ENCODE data around the gene FOXRED2.
"Not testable (repeated sequence)": the region's sequence is repeated elsewhere in the genome, so short reads cannot be mapped to it uniquely, and the experiment has no call there.

The FOXRED2 gene

GRCh38 chr22:36541831-36542411, 35.1 kb upstream of the FOXRED2 start:
- H3K4me2 ChIP-seq = no peak overlapping the region
- no peak overlapping the region for H3K27ac ChIP-seq

DNA sequence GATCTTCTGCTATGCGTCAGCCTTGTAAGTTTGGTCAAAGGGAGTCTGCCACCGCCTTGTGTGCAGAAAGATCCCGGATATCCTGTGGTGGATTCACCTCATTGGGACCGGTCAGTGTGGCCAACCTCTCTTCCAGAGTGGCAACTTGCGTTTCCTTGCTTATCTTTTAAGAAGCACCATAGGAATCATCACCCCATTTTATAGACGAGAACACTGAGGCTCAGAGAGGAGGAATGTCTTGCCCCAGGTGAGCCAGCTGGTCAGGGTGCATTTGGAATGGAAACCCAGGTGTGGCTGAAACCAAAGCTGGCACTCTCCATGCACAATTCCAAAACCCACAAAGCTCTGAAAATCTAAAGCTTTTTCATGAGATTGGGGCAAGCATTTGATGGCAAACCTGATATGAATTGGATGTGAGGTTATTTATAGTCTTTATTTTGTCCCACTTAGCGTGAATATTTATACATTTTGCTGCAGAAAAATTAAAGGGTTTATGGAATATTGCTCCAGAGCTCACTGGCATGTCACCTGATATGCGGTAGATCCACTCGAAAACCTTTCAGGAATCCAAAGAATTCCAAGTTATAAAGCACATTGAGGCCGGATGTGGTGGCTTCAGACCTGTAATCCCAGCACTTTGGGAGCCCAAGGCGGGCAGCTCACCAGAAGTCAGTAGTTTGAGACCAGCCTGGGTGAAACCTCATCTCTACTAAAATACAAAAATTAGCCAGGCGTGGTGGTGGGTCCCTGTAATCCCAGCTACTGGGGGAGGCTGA, 34.2 kb upstream of the FOXRED2 start:
- TF ChIP-seq Cebpa-rat (IDR thresholded peaks at IDR 0.05) = no peak
- no peak overlapping the region for H3K4me2 ChIP-seq
- no peak overlapping the region for H3K9ac ChIP-seq

More at GRCh38 chr22:36541831-36542411, 35.1 kb upstream of the FOXRED2 start:
- Histone ChIP-seq H3K27me3 (no peaks in the 10 kb centered on the region), H3K36me3 (no peaks in the 10 kb centered on the region), H3K4me1 (peaks cover 7% of the 10 kb centered on the region; the same call in 1 of the 2 replicates), H3K9ac (no peak overlapping the region), H3K4me3 (no peak overlapping the region), H3K9me3 (no peaks in the 10 kb centered on the region), H4K20me1 (no peaks in the 10 kb centered on the region)
- no peak for TF ChIP-seq Cebpa-rat (IDR thresholded peaks at IDR 0.05)

GRCh38 chr22:36538529-36538928, 31.7 kb upstream of the FOXRED2 start:
- no peak overlapping the region for H3K4me2 ChIP-seq
- no peak overlapping the region for H3K4me3 ChIP-seq
- TF ChIP-seq Cebpa-rat (IDR thresholded peaks at IDR 0.05) = no peak
- H3K27ac ChIP-seq = no peak overlapping the region
- H4K20me1 ChIP-seq = no peaks in the 10 kb centered on the region
- 0 out of 2 replicates have a peak, but pooled peaks cover 7% of the 10 kb centered on the region for H3K9me3 ChIP-seq
- H3K9ac ChIP-seq = no peak overlapping the region
- no peaks in the 10 kb centered on the region for H3K27me3 ChIP-seq
- H3K36me3 ChIP-seq = no peaks in the 10 kb centered on the region
- no peaks in the 10 kb centered on the region for H3K4me1 ChIP-seq

More for the DNA sequence above, 34.2 kb upstream of the FOXRED2 start:
- H4K20me1 ChIP-seq = no peaks in the 10 kb centered on the region
- H3K4me1 ChIP-seq = peaks cover 5% of the 10 kb centered on the region; the same call in 1 of the 2 replicates
- no peaks in the 10 kb centered on the region for H3K9me3 ChIP-seq
- H3K36me3 ChIP-seq = no peaks in the 10 kb centered on the region
- no peaks in the 10 kb centered on the region for H3K27me3 ChIP-seq
- no peak overlapping the region for H3K27ac ChIP-seq
- H3K4me3 ChIP-seq = no peak overlapping the region

- H3K27ac ChIP-seq = no peak overlapping the region
- H3K36me3 ChIP-seq = no peaks in the 10 kb centered on the region
- H3K9me3 ChIP-seq = 0 out of 2 replicates have a peak, but pooled peaks cover 7% of the 10 kb centered on the region
- no peak overlapping the region for H3K4me2 ChIP-seq
- H3K4me3 ChIP-seq = no peak overlapping the region
- H3K9ac ChIP-seq = no peak overlapping the region
- H4K20me1 ChIP-seq = no peaks in the 10 kb centered on the region
- no peaks in the 10 kb centered on the region for H3K4me1 ChIP-seq
- no peak for TF ChIP-seq Cebpa-rat (IDR thresholded peaks at IDR 0.05)
- H3K27me3 ChIP-seq = no peaks in the 10 kb centered on the region
Measured at GRCh38 chr22:36536717-36537116, 29.9 kb upstream of the FOXRED2 start.

DNA sequence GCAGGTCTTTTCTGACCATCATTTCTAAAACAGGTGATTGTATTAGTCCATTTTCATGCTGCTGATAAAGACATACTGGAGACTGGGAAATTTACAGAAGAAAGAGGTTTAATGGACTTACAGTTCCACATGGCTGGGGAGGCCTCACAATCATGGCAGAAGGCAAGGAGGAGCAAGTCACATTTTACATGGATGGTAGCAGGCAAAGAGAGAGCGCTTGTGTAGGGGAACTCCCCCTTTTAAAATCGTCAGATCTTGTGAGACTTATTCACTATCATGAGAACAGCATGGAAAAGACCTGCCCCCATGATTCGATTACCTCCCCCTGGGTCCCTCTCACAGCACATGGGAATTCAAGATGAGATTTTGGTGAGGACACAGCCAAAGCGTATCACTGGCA, 26.5 kb upstream of the FOXRED2 start:
- not testable (repeated sequence) for H3K9me3 ChIP-seq, H3K36me3 ChIP-seq, H3K27me3 ChIP-seq, H3K4me1 ChIP-seq, H3K4me3 ChIP-seq, H3K9ac ChIP-seq, H3K27ac ChIP-seq, H3K4me2 ChIP-seq, H4K20me1 ChIP-seq

GRCh38 chr22:36532466-36532865, 25.6 kb upstream of the FOXRED2 start:
- H3K36me3 ChIP-seq = no peaks in the 10 kb centered on the region
- H3K9me3 ChIP-seq = 0 out of 2 replicates have a peak, but pooled peaks cover 7% of the 10 kb centered on the region
- H3K4me1 ChIP-seq = peaks cover 14% of the 10 kb centered on the region
- no peak overlapping the region for H3K4me2 ChIP-seq
- H3K27ac ChIP-seq = no peak overlapping the region
- H3K9ac ChIP-seq = no peak overlapping the region
- peaks cover 9% of the 10 kb centered on the region for H4K20me1 ChIP-seq
- no peaks in the 10 kb centered on the region for H3K27me3 ChIP-seq
- no peak for TF ChIP-seq Cebpa-rat (IDR thresholded peaks at IDR 0.05)
- H3K4me3 ChIP-seq = no peak overlapping the region

DNA sequence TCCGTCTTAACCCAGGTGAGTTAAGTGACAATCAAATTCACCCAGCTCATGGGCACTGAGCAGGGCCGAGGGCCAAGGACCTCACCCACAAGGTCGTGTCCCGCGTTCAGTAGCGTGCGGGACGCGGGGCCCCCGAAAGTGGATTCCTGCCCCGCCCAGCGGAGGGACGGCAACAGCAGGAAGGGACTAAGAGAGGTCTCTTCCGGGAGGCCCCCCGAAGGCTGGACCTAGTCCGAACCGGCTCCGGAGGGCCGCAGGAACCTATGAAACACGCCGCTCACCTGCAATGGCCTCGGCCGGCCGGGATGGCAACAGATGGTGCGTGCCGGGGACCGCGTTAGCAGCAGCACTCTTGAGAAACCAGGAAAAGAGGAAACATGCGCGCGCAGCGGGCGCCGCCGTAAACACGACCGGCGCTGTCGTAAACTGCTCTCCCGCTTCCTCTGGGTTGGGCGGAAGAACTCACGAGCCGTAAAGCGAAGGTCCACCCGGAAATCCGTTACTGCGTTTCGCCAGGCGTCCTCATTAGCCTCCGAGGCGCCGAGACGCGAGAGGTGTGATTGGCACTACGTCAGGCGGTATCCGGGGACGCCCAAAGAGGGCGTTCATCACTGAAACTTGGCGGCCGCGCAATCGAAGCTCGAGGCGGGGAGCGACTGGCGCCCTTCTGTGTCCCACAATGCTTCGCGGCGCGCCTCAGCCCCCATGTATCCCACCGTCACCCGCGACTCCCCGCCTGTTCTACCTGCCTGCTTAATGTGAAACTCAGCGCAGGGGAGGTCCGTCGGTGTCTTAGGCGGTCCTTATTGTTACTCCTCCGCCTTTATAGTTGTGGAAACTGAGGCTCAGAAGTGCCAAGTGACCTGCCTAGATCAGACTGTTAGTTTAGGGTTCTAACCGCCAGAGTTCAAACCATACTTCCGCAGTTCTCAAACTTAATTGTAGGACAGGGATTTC, 22.2 kb upstream of the FOXRED2 start, which contains the start of gene EIF3D:
EIF3D (minus strand) TSS at position 372 of the 957 bp plus-strand sequence. CDS start 3,045 bp downstream, outside the sequence.
- Histone ChIP-seq H4K20me1 (peaks cover 43% of the 10 kb centered on the region), H3K27ac (peak within 1 kb of the TSS; percentile 97), H3K4me3 (peak within 1 kb of the TSS; percentile 96), H3K9ac (peak within 1 kb of the TSS; percentile 99), H3K4me1 (peaks cover 23% of the 10 kb centered on the region), H3K9me3 (0 out of 2 replicates have a peak, but pooled peaks cover 6% of the 10 kb centered on the region), H3K4me2 (peak within 1 kb of the TSS; percentile 98), H3K27me3 (no peaks in the 10 kb centered on the region), H3K36me3 (peaks cover 33% of the 10 kb centered on the region)
- no peak for TF ChIP-seq Cebpa-rat (IDR thresholded peaks at IDR 0.05)

DNA sequence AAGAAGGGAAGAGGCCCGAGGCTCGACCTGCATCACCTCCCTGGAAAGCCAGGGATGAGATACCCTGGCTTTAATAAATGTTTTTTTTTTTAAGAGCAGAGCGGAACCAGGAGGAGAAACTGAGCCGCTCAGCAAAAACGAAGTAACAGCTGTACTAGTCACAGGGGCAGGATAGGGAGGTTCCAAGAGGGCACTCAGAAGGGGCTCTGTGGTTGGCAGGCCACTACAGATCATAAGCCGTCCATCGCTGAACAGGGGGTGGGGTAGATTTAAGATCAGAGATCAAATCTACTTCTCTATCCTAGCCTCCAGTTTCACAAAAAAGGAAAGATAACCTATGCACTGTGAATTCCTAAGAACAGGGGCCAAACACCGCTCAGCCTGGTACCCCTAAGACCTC, 21.5 kb upstream of the FOXRED2 start:
- Histone ChIP-seq H3K36me3 (peaks cover 40% of the 10 kb centered on the region), H3K4me1 (peaks cover 23% of the 10 kb centered on the region), H3K9me3 (no peaks in the 10 kb centered on the region), H3K9ac (peak overlapping the region; percentile 99), H3K27me3 (no peaks in the 10 kb centered on the region), H4K20me1 (peaks cover 50% of the 10 kb centered on the region), H3K27ac (peak overlapping the region; percentile 97), H3K4me3 (peak overlapping the region; percentile 96), H3K4me2 (peak overlapping the region; percentile 98)
- no peak for TF ChIP-seq Cebpa-rat (IDR thresholded peaks at IDR 0.05)

DNA sequence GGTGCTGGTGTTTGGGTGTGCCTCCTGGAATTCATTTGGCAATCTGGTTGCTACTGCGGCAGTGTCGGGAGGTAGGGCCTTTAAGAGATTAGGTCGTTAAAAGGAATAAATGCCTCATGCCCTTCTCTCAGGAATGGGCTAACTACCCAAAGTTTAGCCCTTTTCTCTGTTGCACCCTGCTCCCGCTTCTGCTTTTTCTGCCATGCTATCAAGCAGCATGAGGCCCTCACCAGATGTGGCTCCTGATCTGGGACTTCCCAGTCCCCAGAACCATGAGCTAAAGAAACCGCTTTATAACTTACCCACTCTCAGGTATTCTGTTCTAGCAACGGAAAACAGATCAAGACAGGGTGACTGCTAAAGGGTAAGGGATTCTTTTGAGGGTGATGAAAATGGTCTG, 15.8 kb upstream of the FOXRED2 start:
- Histone ChIP-seq H3K9ac (no peak overlapping the region), H4K20me1 (peaks cover 100% of the 10 kb centered on the region), H3K36me3 (peaks cover 97% of the 10 kb centered on the region), H3K4me3 (no peak overlapping the region), H3K9me3 (no peaks in the 10 kb centered on the region), H3K27ac (no peak overlapping the region), H3K4me1 (peaks cover 16% of the 10 kb centered on the region), H3K27me3 (no peaks in the 10 kb centered on the region), H3K4me2 (no peak overlapping the region)
- TF ChIP-seq Cebpa-rat (IDR thresholded peaks at IDR 0.05) = no peak
